GM21390 (cell line): ENCODE measurements around the gene PHACTR1.
A peak's percentile ranks its signal among the peaks of the same experiment; 100 is the strongest.
"Not testable (repeated sequence)": the region's sequence is repeated elsewhere in the genome, so short reads cannot be mapped to it uniquely, and the experiment has no call there.

ENCODE experiments used
- ATAC-seq: cut with Tn5 transposase; IDR thresholded peaks from one replicate; pipeline ENCODE4 v1.9.1; 2021; ENCODE audit not compliant: unreplicated experiment

Gene PHACTR1

GRCh38 chr6:13326031-13326586 is 609.5 kb downstream of the PHACTR1 start:
- ATAC-seq, result not testable (repeated sequence)

- no peak for ATAC-seq
These were observed 611.1 kb downstream of the PHACTR1 start for GRCh38 chr6:13327691-13328075.

GRCh38 chr6:13328076-13328874 is 611.7 kb downstream of the PHACTR1 start, which contains the start of gene TBC1D7:
Gene TBC1D7 (minus strand): TSS chr6:13328537. CDS start chr6:13326898, 1,639 bp downstream.
- peak; percentile 82 for ATAC-seq

- no peak for ATAC-seq
These were observed 612.3 kb downstream of the PHACTR1 start for GRCh38 chr6:13328875-13329183.

GRCh38 chr6:13331516-13332348 is 615.2 kb downstream of the PHACTR1 start:
- ATAC-seq, result no peak

GRCh38 chr6:13332349-13332706 is 615.8 kb downstream of the PHACTR1 start:
- no peak for ATAC-seq

- ATAC-seq, result no peak
These were observed 618.4 kb downstream of the PHACTR1 start for GRCh38 chr6:13334953-13335352.

GRCh38 chr6:13336553-13336952 is 620.0 kb downstream of the PHACTR1 start:
- ATAC-seq, result no peak

- ATAC-seq, result no peak
These were observed 621.5 kb downstream of the PHACTR1 start for GRCh38 chr6:13338038-13338437.
